H1 (cell line): ENCODE measurements around the gene SPDYA. TPM values are rescaled to one million over a fixed set of nuclear protein-coding genes. Genes with fewer than 3 reads are reported as not detected.

ENCODE experiments used
- CTCF ChIA-PET: fragments of 300-600 bp; sonication (Branson Sonifier 250); formaldehyde crosslinking; loops from one replicate; lab custom pipeline; 2021; ENCODE audit not compliant: partially characterized antibody; lab: Charles Lee
- POLR2A ChIA-PET: fragments of 300-600 bp; sonication (Branson Sonifier 250); formaldehyde crosslinking; loops from one replicate; lab custom pipeline; 2021; ENCODE audit warnings: inconsistent platforms; ENCODE audit not compliant: partially characterized antibody; lab: Charles Lee
- DNase-seq, 2 experiments: peaks; one replicate each; pipeline versions ENCODE4 v3.0.0 to v3.0.0-alpha.2; 2010 to 2022; ENCODE audit warnings: low spot score in 2 of 2, low read depth in 1 of 2, mixed read lengths in 1 of 2
- FAIRE-seq: peaks from 2 replicates; lab custom pipeline; 2011; peaks lifted over from hg19 to GRCh38; lab: Jason Lieb, UNC
- H2AFZ ChIP-seq: 2 replicates; pipeline ENCODE4 v1.8.1; 2012; ENCODE audit warnings: low read length, inconsistent platforms
- H2AK5ac ChIP-seq: 2 replicates; pipeline ENCODE4 v1.6.1; 2013; ENCODE audit warnings: low read depth, low read length
- H2BK120ac ChIP-seq: replicated peaks from 2 replicates; pipeline ENCODE3; 2013; ENCODE audit warnings: low read depth, low read length, inconsistent platforms
- H2BK12ac ChIP-seq: 2 replicates; pipeline ENCODE4 v1.6.1; 2013; ENCODE audit warnings: low read depth, low read length
- H2BK15ac ChIP-seq: 2 replicates; pipeline ENCODE4 v1.6.1; 2013; ENCODE audit warnings: low read length
- H2BK20ac ChIP-seq: 2 replicates; pipeline ENCODE4 v1.6.1; 2013; ENCODE audit warnings: low read length
- H2BK5ac ChIP-seq: 2 replicates; pipeline ENCODE4 v1.6.1; 2013; ENCODE audit warnings: low read depth, low read length
- H3K14ac ChIP-seq: 2 replicates; pipeline ENCODE4 v1.6.1; 2013; ENCODE audit warnings: inconsistent platforms; ENCODE audit not compliant: insufficient read length
- H3K18ac ChIP-seq: 2 replicates; pipeline ENCODE4 v1.6.1; 2013; ENCODE audit warnings: low read length; ENCODE audit errors: extremely low read depth
- H3K23ac ChIP-seq: 2 replicates; pipeline ENCODE4 v1.6.1; 2013; ENCODE audit warnings: inconsistent platforms; ENCODE audit not compliant: insufficient read length
- H3K23me2 ChIP-seq: 2 replicates; pipeline ENCODE4 v1.6.1; 2013; ENCODE audit warnings: low read depth, low read length
- H3K27ac ChIP-seq: 2 replicates; pipeline ENCODE4 v1.6.1; 2011; ENCODE audit warnings: low read depth, low read length, inconsistent platforms
- H3K27me3 ChIP-seq, 4 experiments: replicated peaks in 1 of 4; 1 replicate in 1 of 4; 2 replicates in 3 of 4; pipeline versions ENCODE4 v1.6.1 to v1.8.1; 2011 to 2013; ENCODE audit warnings: low read length in 3 of 4, mild to moderate bottlenecking in 3 of 4, inconsistent platforms in 2 of 4, mixed read lengths in 2 of 4, moderate library complexity in 1 of 4; ENCODE audit not compliant: control insufficient read depth in 3 of 4, insufficient read depth in 3 of 4; ENCODE audit errors: extremely low read depth in 1 of 4
- H3K36me3 ChIP-seq, 4 experiments: 2 replicates each; pipeline versions ENCODE4 v1.6.1 to v1.8.1; 2011 to 2013; ENCODE audit warnings: mild to moderate bottlenecking in 4 of 4, low read length in 3 of 4, moderate library complexity in 2 of 4, control low read depth in 1 of 4, inconsistent platforms in 1 of 4; ENCODE audit not compliant: insufficient read depth in 4 of 4, control insufficient read depth in 2 of 4
- H3K4ac ChIP-seq: replicated peaks from 2 replicates; pipeline ENCODE3; 2013; ENCODE audit warnings: low read length, low read depth, mixed read lengths, inconsistent platforms; ENCODE audit not compliant: insufficient read length
- H3K4me1 ChIP-seq, 4 experiments: replicated peaks in 1 of 4; 1 replicate in 1 of 4; 2 replicates in 3 of 4; pipeline versions ENCODE4 v1.6.1 to v1.8.1; 2011 to 2013; ENCODE audit warnings: low read length in 3 of 4, inconsistent platforms in 2 of 4, mixed read lengths in 1 of 4; ENCODE audit not compliant: insufficient read depth in 4 of 4, control insufficient read depth in 3 of 4
- H3K4me2 ChIP-seq, 2 experiments: 2 replicates each; pipeline versions ENCODE4 v1.6.1 to v1.8.1; 2011 to 2013; ENCODE audit warnings: low read depth in 2 of 2, low read length in 2 of 2, control low read depth in 1 of 2, inconsistent platforms in 1 of 2, mild to moderate bottlenecking in 1 of 2; ENCODE audit not compliant: insufficient read depth in 1 of 2
- H3K4me3 ChIP-seq, 4 experiments: fragments of 200-600, 300-600 bp in 1 of 4; sonication (generic), shearing (Covaris generic), sonication (Bioruptor Twin) in 1 of 4; 2 replicates each; pipeline versions ENCODE4 v1.5.1 to v1.8.1; 2011 to 2016; ENCODE audit warnings: low read length in 4 of 4, low read depth in 3 of 4, control low read depth in 2 of 4, inconsistent platforms in 2 of 4, mild to moderate bottlenecking in 2 of 4, mixed read lengths in 1 of 4, moderate library complexity in 1 of 4; ENCODE audit not compliant: insufficient read depth in 2 of 4; ENCODE audit errors: extremely low read depth in 1 of 4
- H3K56ac ChIP-seq: replicated peaks from 2 replicates; pipeline ENCODE3; 2013; ENCODE audit warnings: low read depth, mild to moderate bottlenecking, mixed read lengths, low read length, inconsistent platforms; ENCODE audit not compliant: insufficient read length
- H3K79me1 ChIP-seq: 2 replicates; pipeline ENCODE4 v1.6.1; 2013; ENCODE audit warnings: low read depth, low read length, control low read depth
- H3K79me2 ChIP-seq, 2 experiments: 2 replicates each; pipeline versions ENCODE4 v1.6.1 to v1.8.1; 2012 to 2013; ENCODE audit warnings: low read length in 2 of 2, mild to moderate bottlenecking in 2 of 2, inconsistent platforms in 1 of 2; ENCODE audit not compliant: insufficient read depth in 2 of 2, control insufficient read depth in 1 of 2
- H3K9ac ChIP-seq, 4 experiments: replicated peaks in 1 of 4; 1 replicate in 1 of 4; 2 replicates in 3 of 4; pipeline versions ENCODE4 v1.6.1 to v1.8.1; 2011 to 2013; ENCODE audit warnings: low read depth in 3 of 4, low read length in 3 of 4, control low read depth in 2 of 4, mild to moderate bottlenecking in 2 of 4, moderate library complexity in 2 of 4, inconsistent platforms in 1 of 4; ENCODE audit errors: extremely low read depth in 1 of 4
- H3K9me3 ChIP-seq, 2 experiments: 2 replicates each; pipeline versions ENCODE4 v1.6.1 to v1.8.1; 2012 to 2013; ENCODE audit warnings: mild to moderate bottlenecking in 2 of 2, moderate library complexity in 2 of 2, control low read depth in 1 of 2, inconsistent platforms in 1 of 2, low read depth in 1 of 2, low read length in 1 of 2, mixed read lengths in 1 of 2; ENCODE audit not compliant: insufficient read depth in 2 of 2
- H4K20me1 ChIP-seq, 2 experiments: replicated peaks in 1 of 2; 2 replicates each; pipeline versions ENCODE3 to v1.8.1; 2011 to 2013; ENCODE audit warnings: inconsistent platforms in 2 of 2, low read length in 2 of 2, mild to moderate bottlenecking in 1 of 2; ENCODE audit not compliant: insufficient read depth in 2 of 2, control insufficient read depth in 1 of 2
- H4K5ac ChIP-seq: 2 replicates; pipeline ENCODE4 v1.6.1; 2013; ENCODE audit warnings: low read length, low read depth, mixed read lengths, inconsistent platforms; ENCODE audit not compliant: insufficient read length
- H4K8ac ChIP-seq: 2 replicates; pipeline ENCODE4 v1.8.0; 2013; ENCODE audit warnings: mild to moderate bottlenecking, moderate library complexity, low read length, inconsistent platforms; ENCODE audit not compliant: insufficient read depth; ENCODE audit errors: extremely low read depth
- H4K91ac ChIP-seq: replicated peaks from 2 replicates; pipeline ENCODE3; 2013; ENCODE audit warnings: low read length, mixed read lengths, inconsistent platforms; ENCODE audit not compliant: insufficient read length
- BACH1 ChIP-seq: IDR thresholded peaks from 2 replicates; pipeline ENCODE4 v1.6.1; 2012; ENCODE audit warnings: low read length, improper control_type of control experiment
- CHD1 ChIP-seq: IDR thresholded peaks from 2 replicates; pipeline ENCODE4 v1.6.1; 2012; ENCODE audit warnings: low read depth, low read length, improper control_type of control experiment
- CTCF ChIP-seq, 3 experiments: IDR thresholded peaks; 1 replicate in 2 of 3; 2 replicates in 1 of 3; pipeline versions ENCODE4 v1.5.1 to v1.6.1; 2011; ENCODE audit warnings: low read length in 3 of 3, mild to moderate bottlenecking in 3 of 3, inconsistent platforms in 2 of 3, low read depth in 1 of 3, moderate library complexity in 1 of 3; ENCODE audit not compliant: insufficient read depth in 1 of 3; ENCODE audit errors: control extremely low read depth in 1 of 3
- EP300 ChIP-seq, 2 experiments: IDR thresholded peaks; 1 replicate in 1 of 2; 2 replicates in 1 of 2; pipeline ENCODE4 v1.6.1; 2011 to 2012; ENCODE audit warnings: low read depth in 2 of 2, low read length in 2 of 2, mild to moderate bottlenecking in 2 of 2, borderline replicate concordance in 1 of 2, inconsistent platforms in 1 of 2, moderate library complexity in 1 of 2
- EZH2 ChIP-seq: fragments of 200-600 bp; sonication (generic); IDR thresholded peaks from 2 replicates; pipeline ENCODE4 v1.7.1; 2012; ENCODE audit warnings: low read depth, mild to moderate bottlenecking, moderate library complexity, low read length, inconsistent platforms; ENCODE audit not compliant: severe bottlenecking
- GABPA ChIP-seq: IDR thresholded peaks from 2 replicates; pipeline ENCODE4 v1.6.1; 2011; ENCODE audit warnings: mild to moderate bottlenecking, low read length, moderate library complexity, borderline replicate concordance; ENCODE audit not compliant: insufficient read depth
- HDAC6 ChIP-seq: IDR thresholded peaks from one replicate; pipeline ENCODE4 v1.7.1; 2012; ENCODE audit warnings: low read depth, mild to moderate bottlenecking, inconsistent platforms, low read length, moderate library complexity
- KDM4A ChIP-seq: IDR thresholded peaks from one replicate; pipeline ENCODE4 v1.7.1; 2012; ENCODE audit warnings: low read depth, mild to moderate bottlenecking, moderate library complexity, low read length, inconsistent platforms; ENCODE audit not compliant: severe bottlenecking
- MAX ChIP-seq: IDR thresholded peaks from 2 replicates; pipeline ENCODE4 v1.6.1; 2012; ENCODE audit warnings: inconsistent platforms
- PHF8 ChIP-seq: fragments of 200-600 bp; sonication (generic); conservative IDR thresholded peaks from 2 replicates; pipeline ENCODE4 v1.7.1; 2012; ENCODE audit warnings: low read depth, mild to moderate bottlenecking, inconsistent platforms, low read length, moderate library complexity
- SIX5 ChIP-seq: IDR thresholded peaks from 2 replicates; pipeline ENCODE4 v1.6.1; 2011; ENCODE audit warnings: mild to moderate bottlenecking, low read depth, low read length
- WGBS, 2 experiments: shearing (Covaris generic) in 1 of 2; methylation state at CpG; one replicate each; pipeline versions ENCODE4 v1.1.6 to v1.1.7; 2013 to 2015; ENCODE audit warnings: low lambda C conversion rate in 2 of 2, mixed read lengths in 2 of 2, inconsistent platforms in 1 of 2, low coverage in 1 of 2, missing lambda C conversion rate in 1 of 2; ENCODE audit not compliant: insufficient replicate concordance in 2 of 2, insufficient coverage in 1 of 2, insufficient read length in 1 of 2; ENCODE audit errors: extremely low coverage in 1 of 2, missing lambda C conversion rate in 1 of 2; 5-methylcytosine and 5-hydroxymethylcytosine counted together
- polyA plus RNA-seq, 7 experiments: library from polyadenylated mRNA; depleted of rRNA in 3 of 7; stranded (reverse) in 5 of 7; unstranded in 2 of 7; fragments of >200 nt in 5 of 7; fragments of 200-250 nt in 2 of 7; gene quantifications; 1 replicate in 5 of 7; 2 replicates in 1 of 7; 4 replicates in 1 of 7; pipeline versions ENCODE4 v1.2.1 to v1.2.3, GENCODE V29; 2011 to 2013; ENCODE audit warnings: missing spikeins in 2 of 7, mixed read lengths in 2 of 7
- total RNA-seq: library from RNA; stranded (reverse); fragmentation: NEBNext Ultra II Directional; extraction: Animal tissue kit (Norgen Biotek cat#: 25700); gene quantifications from 2 replicates; pipeline ENCODE4 v1.2.1, GENCODE V29; 2021

SPDYA gene
- total and polyA plus RNA-seq, 2 of the 8 experiments (the other 6 are each of a cell fraction or from before 2014, with no cell fraction given), result 0.12 to 0.35 TPM

- Histone ChIP-seq H3K9me3 (no peaks in the 10 kb centered on the region), H3K36me3 (peaks cover 0 to 35% (median 13%) of the 10 kb centered on the region in 4 experiments; a peak in 4 of 8 replicates), H3K4me2 (no peak overlapping the region), H3K23ac (no peak overlapping the region), H2AK5ac (no peak overlapping the region), H4K5ac (no peak overlapping the region), H2BK20ac (no peak overlapping the region), H4K91ac (no peak overlapping the region), H2BK15ac (no peak overlapping the region), H3K23me2 (no peaks in the 10 kb centered on the region), H3K79me2 (peaks cover 0 to 7% of the 10 kb centered on the region in 2 experiments; a peak in 1 of 4 replicates), H3K4me1 (no peaks in the 10 kb centered on the region), H2BK12ac (no peak overlapping the region), H3K56ac (no peak overlapping the region), H3K14ac (no peak overlapping the region), H2BK5ac (no peak overlapping the region), H4K20me1 (peaks cover 0 to 1% of the 10 kb centered on the region in 2 experiments), H2AFZ (no peak overlapping the region), H3K27ac (no peak overlapping the region), H3K4me3 (no peak overlapping the region), H3K18ac (no peak overlapping the region), H3K9ac (no peak overlapping the region), H3K79me1 (no peaks in the 10 kb centered on the region), H3K27me3 (no peaks in the 10 kb centered on the region), H2BK120ac (no peak overlapping the region), H4K8ac (no peak overlapping the region), H3K4ac (no peak overlapping the region)
- FAIRE-seq (no peak), DNase-seq (no peak)
- POLR2A ChIA-PET, result interaction anchor here (1.5 kb wide), 1 partner anchor 10 kb away, joined by 3 read pairs; no protein-coding TSS in a partner anchor
- 86% methylated on average over 3 of the region's 3 CpGs; no CpG with 5 or more reads in 1 of the 2 experiments for WGBS, 2 experiments
- CTCF ChIA-PET, result interaction anchor here (1.4 kb wide), 1 partner anchor 207 kb away, joined by 3 read pairs; no protein-coding TSS in a partner anchor
- TF ChIP-seq EP300 (IDR thresholded peaks at IDR 0.05; ENCODE audit: borderline replicate concordance in 1 of 2, low read depth in 2 of 2, low read length in 2 of 2), result no peak
- no peak for TF ChIP-seq MAX
- no peak for TF ChIP-seq GABPA
- TF ChIP-seq KDM4A, result no peak
- TF ChIP-seq PHF8, result no peak
- no peak for TF ChIP-seq CHD1
- no peak for TF ChIP-seq CTCF (IDR thresholded peaks at IDR 0.05; ENCODE audit: control extremely low read depth in 1 of 3, insufficient read depth in 1 of 3, low read depth in 1 of 3, low read length in 3 of 3)
- no peak for TF ChIP-seq SIX5
- TF ChIP-seq BACH1, result no peak
- no peak for TF ChIP-seq EZH2
- TF ChIP-seq HDAC6, result no peak
Observed at GRCh38 chr2:28801726-28802125, 8.9 kb upstream of the SPDYA start.
